CD14-positive monocyte (primary cell): ENCODE data around the gene PCDHA13. TPM values are rescaled to one million over a fixed set of nuclear protein-coding genes. Genes with fewer than 3 reads are reported as not detected.
"Not testable (repeated sequence)": the region's sequence is repeated elsewhere in the genome, so short reads cannot be mapped to it uniquely, and the experiment has no call there.

Experiments
- DNase-seq, 3 donors: peaks; one replicate each; pipeline ENCODE4 v3.0.0-alpha.2; 2011 to 2022
- H2AFZ ChIP-seq: 2 replicates; pipeline ENCODE4 v1.6.0; 2012; ENCODE audit warnings: mild to moderate bottlenecking, low read depth, low read length, inconsistent platforms; ENCODE audit not compliant: insufficient read depth, poor library complexity, severe bottlenecking
- H3K27ac ChIP-seq, 2 donors: 1 replicate in 1 of 2; 2 replicates in 1 of 2; pipeline ENCODE4 v1.5.1; 2012 to 2013; ENCODE audit warnings: low read length in 2 of 2, control low read depth in 1 of 2, inconsistent platforms in 1 of 2, low read depth in 1 of 2, mild to moderate bottlenecking in 1 of 2
- H3K27me3 ChIP-seq, 2 donors: one replicate each; pipeline versions ENCODE4 v1.6.0 to v1.6.1; 2011 to 2013; ENCODE audit warnings: low read length in 2 of 2; ENCODE audit not compliant: control insufficient read depth in 2 of 2, insufficient read depth in 2 of 2
- H3K36me3 ChIP-seq, 2 donors: replicated peaks in 1 of 2; 1 replicate in 1 of 2; 2 replicates in 1 of 2; pipeline versions ENCODE4 v1.5.1 to v1.6.1; 2012 to 2013; ENCODE audit warnings: low read length in 2 of 2, control low read depth in 1 of 2, inconsistent platforms in 1 of 2, mild to moderate bottlenecking in 1 of 2; ENCODE audit not compliant: insufficient read depth in 2 of 2, control insufficient read depth in 1 of 2
- H3K4me1 ChIP-seq, 2 donors: 1 replicate in 1 of 2; 2 replicates in 1 of 2; pipeline versions ENCODE4 v1.5.1 to v1.6.1; 2012 to 2013; ENCODE audit warnings: low read length in 2 of 2, control low read depth in 1 of 2, inconsistent platforms in 1 of 2, mild to moderate bottlenecking in 1 of 2, moderate library complexity in 1 of 2; ENCODE audit not compliant: insufficient read depth in 2 of 2, control insufficient read depth in 1 of 2
- H3K4me2 ChIP-seq: replicated peaks from 2 replicates; pipeline ENCODE3; 2012; ENCODE audit warnings: low read length, moderate library complexity, mild to moderate bottlenecking; ENCODE audit not compliant: poor library complexity, severe bottlenecking; ENCODE audit errors: extremely low read depth
- H3K4me3 ChIP-seq, 3 experiments: fragments of 200-600 bp in 1 of 3; sonication (generic) in 1 of 3; replicated peaks in 1 of 3; 1 replicate in 2 of 3; 2 replicates in 1 of 3; pipeline ENCODE4 v1.5.1; 2011 to 2013; ENCODE audit warnings: low read length in 3 of 3, mild to moderate bottlenecking in 3 of 3, control low read depth in 2 of 3, low read depth in 2 of 3, inconsistent platforms in 1 of 3, moderate library complexity in 1 of 3
- H3K79me2 ChIP-seq: 2 replicates; pipeline ENCODE4 v1.6.0; 2012; ENCODE audit warnings: mild to moderate bottlenecking, control low read depth, inconsistent platforms, low read length, moderate library complexity; ENCODE audit not compliant: insufficient read depth
- H3K9ac ChIP-seq: 2 replicates; pipeline ENCODE4 v1.6.0; 2017; ENCODE audit warnings: low read length, mild to moderate bottlenecking; ENCODE audit not compliant: insufficient read depth, poor library complexity, severe bottlenecking
- H3K9me3 ChIP-seq, 2 donors: replicated peaks in 1 of 2; 1 replicate in 1 of 2; 2 replicates in 1 of 2; pipeline versions ENCODE4 v1.5.1 to v1.6.1; 2012 to 2013; ENCODE audit warnings: low read length in 2 of 2, control low read depth in 1 of 2; ENCODE audit not compliant: control insufficient read depth in 1 of 2, insufficient read depth in 1 of 2
- H4K20me1 ChIP-seq: 2 replicates; pipeline ENCODE4 v1.6.0; 2012; ENCODE audit warnings: mild to moderate bottlenecking, low read length, control low read depth, moderate library complexity; ENCODE audit not compliant: insufficient read depth
- H3K27ac Mint-ChIP-seq, 7 donors: one replicate each; pipeline ENCODE4 v1.8.0; 2020; ENCODE audit warnings: mild to moderate bottlenecking in 7 of 7, mixed read lengths in 7 of 7, moderate library complexity in 6 of 7, inconsistent platforms in 2 of 7
- H3K27me3 Mint-ChIP-seq, 3 donors: one replicate each; pipeline ENCODE4 v1.8.0; 2021 to 2022; ENCODE audit warnings: low read depth in 3 of 3, mild to moderate bottlenecking in 3 of 3, mixed read lengths in 3 of 3, moderate library complexity in 3 of 3, inconsistent platforms in 1 of 3
- H3K36me3 Mint-ChIP-seq, 2 donors: one replicate each; pipeline ENCODE4 v1.8.0; 2020; ENCODE audit warnings: mixed read lengths in 2 of 2, inconsistent platforms in 1 of 2, mild to moderate bottlenecking in 1 of 2
- H3K4me1 Mint-ChIP-seq: one replicate; pipeline ENCODE4 v1.8.0; 2020; ENCODE audit warnings: mild to moderate bottlenecking, mixed read lengths
- H3K4me3 Mint-ChIP-seq, 2 donors: one replicate each; pipeline ENCODE4 v1.8.0; 2020; ENCODE audit warnings: mild to moderate bottlenecking in 2 of 2, mixed read lengths in 2 of 2, moderate library complexity in 1 of 2
- H3K9me3 Mint-ChIP-seq, 7 donors: one replicate each; pipeline ENCODE4 v1.8.0; 2020 to 2022; ENCODE audit warnings: mixed read lengths in 7 of 7, mild to moderate bottlenecking in 6 of 7, moderate library complexity in 6 of 7, inconsistent platforms in 2 of 7
- WGBS: methylation state at CpG from one replicate; pipeline ENCODE4 v1.1.5; 2013; ENCODE audit warnings: missing lambda C conversion rate; ENCODE audit not compliant: insufficient coverage; 5-methylcytosine and 5-hydroxymethylcytosine counted together
- intact Hi-C, 2 donors: fragments of 100-400 bp; cut with micrococcal nuclease; formaldehyde crosslinking; loops; one replicate each; pipeline versions ENCODE4 v1.15.0 to v1.15.1; 2023
- polyA plus RNA-seq, 3 donors: library from polyadenylated mRNA; depleted of rRNA in 1 of 3; unstranded in 2 of 3; stranded (reverse) in 1 of 3; fragments of 300-500 nt in 2 of 3; fragments of >200 nt in 1 of 3; fragmentation: Illumina TruSeq in 2 of 3; gene quantifications; 1 replicate in 2 of 3; 2 replicates in 1 of 3; pipeline ENCODE4 v1.2.3, GENCODE V29; 2012 to 2021
- TF ChIP-seq, protein P1 (sequence below): fragments of 200-600 bp; IDR thresholded peaks from one replicate; pipeline ENCODE4 v1.8.0; 2022; ENCODE audit warnings: antibody characterized with exemption, mild to moderate bottlenecking

PCDHA13 gene
- polyA plus RNA-seq, 3 donors = not detected

DNA sequence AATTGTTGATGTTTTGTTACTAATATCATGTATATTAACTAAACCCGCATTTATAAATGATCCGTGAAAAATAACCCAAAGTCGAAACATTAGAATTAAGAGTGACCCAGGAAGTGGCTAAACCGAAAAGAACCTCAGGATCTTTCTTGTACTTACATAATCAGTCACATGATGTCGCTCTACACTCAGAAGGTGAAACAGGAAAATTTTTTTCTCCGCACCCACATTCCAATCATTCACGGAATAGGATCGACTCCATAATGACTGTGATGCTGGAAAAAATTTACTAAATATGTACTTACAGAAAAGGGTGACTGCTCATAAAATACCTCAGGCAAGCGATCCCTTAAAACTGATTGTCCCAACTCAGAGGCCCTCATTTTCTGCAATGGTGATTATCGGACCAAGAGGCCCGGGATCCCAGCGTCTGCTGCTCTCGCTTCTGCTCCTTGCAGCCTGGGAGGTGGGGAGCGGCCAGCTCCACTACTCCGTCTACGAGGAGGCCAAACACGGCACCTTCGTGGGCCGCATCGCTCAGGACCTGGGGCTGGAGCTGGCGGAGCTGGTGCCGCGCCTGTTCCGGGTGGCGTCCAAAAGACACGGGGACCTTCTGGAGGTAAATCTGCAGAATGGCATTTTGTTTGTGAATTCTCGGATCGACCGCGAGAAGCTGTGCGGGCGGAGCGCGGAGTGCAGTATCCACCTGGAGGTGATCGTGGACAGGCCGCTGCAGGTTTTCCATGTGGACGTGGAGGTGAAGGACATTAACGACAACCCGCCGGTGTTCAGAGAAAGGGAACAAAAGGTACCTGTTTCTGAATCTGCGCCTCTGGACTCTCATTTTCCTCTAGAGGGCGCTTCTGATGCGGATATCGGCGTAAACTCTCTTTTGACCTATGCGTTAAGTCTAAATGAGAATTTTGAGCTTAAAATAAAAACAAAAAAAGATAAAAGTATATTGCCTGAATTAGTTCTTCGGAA is 6.5 kb upstream of the PCDHA13 start, which contains the start of gene PCDHA12:
Gene PCDHA12, plus strand, starts transcription at position 224 of the 981 bp plus-strand sequence. Its CDS starts 165 bp downstream, at position 389.
- no peak within 1 kb of the TSS for H3K9ac ChIP-seq
- peaks cover 0 to 13% of the 10 kb centered on the region in 2 donors for H3K36me3 Mint-ChIP-seq
- H3K27me3 ChIP-seq = peaks cover 3 to 23% of the 10 kb centered on the region in 2 donors
- H3K4me1 Mint-ChIP-seq = no peaks in the 10 kb centered on the region
- TF ChIP-seq, protein P1, sequence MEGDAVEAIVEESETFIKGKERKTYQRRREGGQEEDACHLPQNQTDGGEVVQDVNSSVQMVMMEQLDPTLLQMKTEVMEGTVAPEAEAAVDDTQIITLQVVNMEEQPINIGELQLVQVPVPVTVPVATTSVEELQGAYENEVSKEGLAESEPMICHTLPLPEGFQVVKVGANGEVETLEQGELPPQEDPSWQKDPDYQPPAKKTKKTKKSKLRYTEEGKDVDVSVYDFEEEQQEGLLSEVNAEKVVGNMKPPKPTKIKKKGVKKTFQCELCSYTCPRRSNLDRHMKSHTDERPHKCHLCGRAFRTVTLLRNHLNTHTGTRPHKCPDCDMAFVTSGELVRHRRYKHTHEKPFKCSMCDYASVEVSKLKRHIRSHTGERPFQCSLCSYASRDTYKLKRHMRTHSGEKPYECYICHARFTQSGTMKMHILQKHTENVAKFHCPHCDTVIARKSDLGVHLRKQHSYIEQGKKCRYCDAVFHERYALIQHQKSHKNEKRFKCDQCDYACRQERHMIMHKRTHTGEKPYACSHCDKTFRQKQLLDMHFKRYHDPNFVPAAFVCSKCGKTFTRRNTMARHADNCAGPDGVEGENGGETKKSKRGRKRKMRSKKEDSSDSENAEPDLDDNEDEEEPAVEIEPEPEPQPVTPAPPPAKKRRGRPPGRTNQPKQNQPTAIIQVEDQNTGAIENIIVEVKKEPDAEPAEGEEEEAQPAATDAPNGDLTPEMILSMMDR = no peak
- peak within 1 kb of the TSS in 1 of 2 donors; percentile 51 for H3K4me3 Mint-ChIP-seq
- intact Hi-C loops = loop anchor here (2.0 to 10.0 kb wide), 2 partner anchors 51 to 71 kb away; partner anchors contain the start of genes PCDHA5 (in 1 of the 2) and PCDHA6 (in 1 of the 2)
- H3K79me2 ChIP-seq = no peaks in the 10 kb centered on the region
- 26% methylated on average over 29 of the region's 47 CpGs for WGBS
- no peak within 1 kb of the TSS for H3K4me3 ChIP-seq
- H2AFZ ChIP-seq = no peak within 1 kb of the TSS
- no peaks in the 10 kb centered on the region for H4K20me1 ChIP-seq
- DNase-seq = no peak
- peaks cover 39 to 67% of the 10 kb centered on the region in 2 donors for H3K9me3 ChIP-seq
- H3K27me3 Mint-ChIP-seq = peaks cover 23 to 32% (median 28%) of the 10 kb centered on the region in 3 donors
- no peaks in the 10 kb centered on the region for H3K36me3 ChIP-seq
- no peak within 1 kb of the TSS for H3K27ac ChIP-seq
- H3K9me3 Mint-ChIP-seq = peaks cover 34 to 57% (median 48%) of the 10 kb centered on the region in 7 donors
- H3K4me1 ChIP-seq = no peaks in the 10 kb centered on the region
- no peak within 1 kb of the TSS for H3K27ac Mint-ChIP-seq
- H3K4me2 ChIP-seq = no peak within 1 kb of the TSS

DNA sequence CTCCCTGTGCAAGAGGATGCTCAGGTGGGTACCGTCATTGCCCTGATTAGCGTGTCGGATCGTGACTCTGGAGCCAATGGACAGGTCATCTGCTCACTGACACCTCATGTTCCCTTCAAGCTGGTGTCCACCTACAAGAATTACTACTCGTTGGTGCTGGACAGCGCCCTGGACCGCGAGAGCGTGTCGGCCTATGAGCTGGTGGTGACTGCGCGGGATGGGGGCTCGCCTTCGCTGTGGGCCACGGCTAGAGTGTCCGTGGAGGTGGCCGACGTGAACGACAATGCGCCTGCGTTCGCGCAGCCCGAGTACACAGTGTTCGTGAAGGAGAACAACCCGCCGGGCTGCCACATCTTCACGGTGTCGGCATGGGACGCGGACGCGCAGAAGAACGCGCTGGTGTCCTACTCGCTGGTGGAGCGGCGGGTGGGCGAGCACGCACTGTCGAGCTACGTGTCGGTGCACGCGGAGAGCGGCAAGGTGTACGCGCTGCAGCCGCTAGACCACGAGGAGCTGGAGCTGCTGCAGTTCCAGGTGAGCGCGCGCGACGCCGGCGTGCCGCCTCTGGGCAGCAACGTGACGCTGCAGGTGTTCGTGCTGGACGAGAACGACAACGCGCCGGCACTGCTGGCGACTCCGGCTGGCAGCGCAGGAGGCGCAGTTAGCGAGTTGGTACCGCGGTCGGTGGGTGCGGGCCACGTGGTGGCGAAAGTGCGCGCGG is 5.2 kb upstream of the PCDHA13 start:
- H4K20me1 ChIP-seq, H3K9ac ChIP-seq, DNase-seq, H3K79me2 ChIP-seq, H3K4me1 ChIP-seq, H3K4me1 Mint-ChIP-seq, H3K4me3 ChIP-seq, H3K36me3 Mint-ChIP-seq, H3K36me3 ChIP-seq, H3K27ac Mint-ChIP-seq, H2AFZ ChIP-seq, H3K27ac ChIP-seq, H3K4me2 ChIP-seq: not testable (repeated sequence)
- Mint-ChIP-seq H3K9me3 (peaks cover 30 to 51% (median 48%) of the 10 kb centered on the region in 7 donors), H3K4me3 (peak overlapping the region in 1 of 2 donors; percentile 14), H3K27me3 (peaks cover 21 to 27% (median 26%) of the 10 kb centered on the region in 3 donors)
- 41% methylated on average over 80 of the region's 80 CpGs for WGBS
- Histone ChIP-seq H3K9me3 (peaks cover 33 to 58% of the 10 kb centered on the region in 2 donors), H3K27me3 (peaks cover 3 to 26% of the 10 kb centered on the region in 2 donors)
- intact Hi-C loops = loop anchor here (2.0 to 10.0 kb wide), 2 partner anchors 52 to 72 kb away; partner anchors contain the start of genes PCDHA5 (in 1 of the 2) and PCDHA6 (in 1 of the 2)
